ENCODE measurements around the gene GPR160.
"Not testable (repeated sequence)": the region's sequence is repeated elsewhere in the genome, so short reads cannot be mapped to it uniquely, and the experiment has no call there.

The GPR160 gene

DNA sequence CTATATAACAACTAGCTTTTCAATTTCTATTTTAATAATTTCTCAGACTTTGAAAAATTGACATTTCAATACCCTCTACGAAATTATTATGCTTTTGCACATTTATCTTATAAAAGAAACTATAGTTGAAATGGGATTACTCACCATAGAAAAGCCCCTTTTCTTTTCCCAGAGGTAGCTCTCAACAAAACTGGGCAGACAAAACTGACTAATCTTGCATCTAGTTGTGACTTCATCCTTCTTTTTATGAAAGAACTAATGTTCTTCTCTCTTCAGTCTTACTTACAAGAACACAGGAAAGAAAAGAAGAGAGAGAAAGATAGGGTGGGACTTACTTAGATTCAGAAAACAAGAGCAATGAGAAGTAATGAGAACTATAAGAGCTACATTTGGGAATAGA is 61.0 kb downstream of the GPR160 start:
- Histone ChIP-seq H3K27ac (ENCODE audit: low read depth, low read length) (no peak overlapping the region), H3K36me3 (ENCODE audit: control insufficient read depth in 5 of 5, insufficient read depth in 5 of 5, low read length in 5 of 5) (peaks cover 61 to 80% (median 66%) of the 10 kb centered on the region in 5 donors)

DNA sequence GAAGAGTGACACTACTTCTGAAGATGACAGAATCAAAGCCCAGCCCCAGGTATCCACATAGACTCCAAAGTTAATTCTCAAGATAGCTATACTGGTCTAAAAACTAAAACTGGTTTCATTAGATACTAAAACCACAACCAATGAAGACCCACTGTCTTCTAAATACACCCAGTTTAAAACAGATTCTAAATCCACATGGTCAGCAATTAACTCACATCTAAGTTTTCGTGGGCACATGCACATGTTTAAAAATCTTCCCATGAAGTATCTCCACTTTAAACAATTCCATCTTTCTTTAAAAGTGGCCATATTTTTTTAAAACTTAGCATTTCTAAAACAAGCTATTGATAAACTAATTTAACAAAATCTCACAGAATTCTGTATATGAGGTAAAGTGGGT is 63.1 kb downstream of the GPR160 start:
- H3K4me3 ChIP-seq (ENCODE audit: low read depth in 1 of 5, low read length in 5 of 5), result no peak overlapping the region
- no peaks in the 10 kb centered on the region for H3K27me3 ChIP-seq (ENCODE audit: control insufficient read depth in 5 of 5, insufficient read depth in 4 of 5, low read length in 5 of 5)
- H3K9me3 ChIP-seq (ENCODE audit: control insufficient read depth in 5 of 5, low read length in 5 of 5), result no peaks in the 10 kb centered on the region
- H3K4me1 ChIP-seq (ENCODE audit: control insufficient read depth in 5 of 5, insufficient read depth in 5 of 5, low read length in 5 of 5), result no peaks in the 10 kb centered on the region
- H3K9ac ChIP-seq (ENCODE audit: low read length in 5 of 5), result no peak overlapping the region
- H3K36me3 ChIP-seq (ENCODE audit: control insufficient read depth in 5 of 5, insufficient read depth in 5 of 5, low read length in 5 of 5), result peaks cover 49 to 67% (median 53%) of the 10 kb centered on the region in 5 donors
- H3K27ac ChIP-seq (ENCODE audit: low read depth, low read length), result no peak overlapping the region

More for the DNA sequence above, 61.0 kb downstream of the GPR160 start:
- Histone ChIP-seq H3K9me3 (ENCODE audit: control insufficient read depth in 5 of 5, low read length in 5 of 5) (no peaks in the 10 kb centered on the region), H3K9ac (ENCODE audit: low read length in 5 of 5) (no peak overlapping the region), H3K4me1 (ENCODE audit: control insufficient read depth in 5 of 5, insufficient read depth in 5 of 5, low read length in 5 of 5) (no peaks in the 10 kb centered on the region), H3K27me3 (ENCODE audit: control insufficient read depth in 5 of 5, insufficient read depth in 4 of 5, low read length in 5 of 5) (no peaks in the 10 kb centered on the region), H3K4me3 (ENCODE audit: low read depth in 1 of 5, low read length in 5 of 5) (no peak overlapping the region)

DNA sequence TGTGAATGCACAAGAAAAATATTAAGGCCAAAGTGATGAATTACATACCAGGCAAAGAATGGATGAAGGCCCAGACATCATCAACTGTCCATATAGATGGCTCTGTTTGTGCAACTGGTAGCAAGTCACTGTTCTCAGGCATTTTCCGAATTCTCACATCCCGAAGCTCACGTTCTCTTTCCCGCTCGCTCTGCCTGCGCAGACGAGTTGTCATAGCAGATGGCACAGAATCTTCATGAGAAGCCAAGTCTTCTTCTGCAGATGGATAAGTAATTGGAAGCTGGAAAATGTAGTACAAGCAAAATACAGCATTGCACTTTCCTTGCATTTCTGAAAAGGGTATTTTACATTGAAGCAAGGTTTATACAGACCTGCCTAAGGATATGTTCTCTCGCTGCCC is 64.6 kb downstream of the GPR160 start:
- Histone ChIP-seq H3K36me3 (ENCODE audit: control insufficient read depth in 5 of 5, insufficient read depth in 5 of 5, low read length in 5 of 5) (peaks cover 35 to 54% (median 41%) of the 10 kb centered on the region in 5 donors), H3K9me3 (ENCODE audit: control insufficient read depth in 5 of 5, low read length in 5 of 5) (no peaks in the 10 kb centered on the region), H3K27ac (ENCODE audit: low read depth, low read length) (no peak overlapping the region), H3K9ac (ENCODE audit: low read length in 5 of 5) (no peak overlapping the region), H3K4me3 (ENCODE audit: low read depth in 1 of 5, low read length in 5 of 5) (no peak overlapping the region), H3K4me1 (ENCODE audit: control insufficient read depth in 5 of 5, insufficient read depth in 5 of 5, low read length in 5 of 5) (no peaks in the 10 kb centered on the region), H3K27me3 (ENCODE audit: control insufficient read depth in 5 of 5, insufficient read depth in 4 of 5, low read length in 5 of 5) (no peaks in the 10 kb centered on the region)

GRCh38 chr3:170107941-170108340 is 70.1 kb downstream of the GPR160 start:
- Histone ChIP-seq H3K27ac (ENCODE audit: low read depth, low read length) (no peak overlapping the region), H3K4me1 (ENCODE audit: control insufficient read depth in 5 of 5, insufficient read depth in 5 of 5, low read length in 5 of 5) (peaks cover 0 to 12% (median 0%) of the 10 kb centered on the region in 5 donors), H3K9me3 (ENCODE audit: control insufficient read depth in 5 of 5, low read length in 5 of 5) (no peaks in the 10 kb centered on the region), H3K9ac (ENCODE audit: low read length in 5 of 5) (no peak overlapping the region), H3K4me3 (ENCODE audit: low read depth in 1 of 5, low read length in 5 of 5) (no peak overlapping the region), H3K36me3 (ENCODE audit: control insufficient read depth in 5 of 5, insufficient read depth in 5 of 5, low read length in 5 of 5) (peaks cover 7 to 32% (median 15%) of the 10 kb centered on the region in 5 donors), H3K27me3 (ENCODE audit: control insufficient read depth in 5 of 5, insufficient read depth in 4 of 5, low read length in 5 of 5) (no peaks in the 10 kb centered on the region)

DNA sequence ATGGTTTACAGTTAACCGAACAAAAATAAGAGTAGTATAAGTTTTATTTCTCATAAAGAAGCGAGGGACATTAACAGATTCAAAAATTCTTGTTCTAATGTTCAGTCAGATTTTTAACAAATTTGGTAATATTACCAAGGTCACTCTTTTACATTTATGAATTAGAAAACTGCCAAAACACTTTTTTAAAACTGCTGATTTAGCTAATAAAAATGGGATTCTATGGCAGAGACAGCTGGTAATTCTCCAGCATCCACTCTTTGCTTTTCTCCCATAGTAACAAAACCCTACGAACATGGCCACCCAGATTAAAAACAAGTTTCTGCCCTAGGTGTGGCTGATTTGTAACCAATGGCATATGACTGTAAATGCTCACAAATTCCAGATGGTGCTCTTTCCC is 71.2 kb downstream of the GPR160 start:
- no peaks in the 10 kb centered on the region for H3K9me3 ChIP-seq (ENCODE audit: control insufficient read depth in 5 of 5, low read length in 5 of 5)
- H3K36me3 ChIP-seq (ENCODE audit: control insufficient read depth in 5 of 5, insufficient read depth in 5 of 5, low read length in 5 of 5), result peaks cover 11 to 39% (median 19%) of the 10 kb centered on the region in 5 donors
- peaks cover 0 to 12% (median 0%) of the 10 kb centered on the region in 5 donors for H3K4me1 ChIP-seq (ENCODE audit: control insufficient read depth in 5 of 5, insufficient read depth in 5 of 5, low read length in 5 of 5)
- no peak overlapping the region for H3K9ac ChIP-seq (ENCODE audit: low read length in 5 of 5)
- no peak overlapping the region for H3K27ac ChIP-seq (ENCODE audit: low read depth, low read length)
- H3K4me3 ChIP-seq (ENCODE audit: low read depth in 1 of 5, low read length in 5 of 5), result no peak overlapping the region
- no peaks in the 10 kb centered on the region for H3K27me3 ChIP-seq (ENCODE audit: control insufficient read depth in 5 of 5, insufficient read depth in 4 of 5, low read length in 5 of 5)

DNA sequence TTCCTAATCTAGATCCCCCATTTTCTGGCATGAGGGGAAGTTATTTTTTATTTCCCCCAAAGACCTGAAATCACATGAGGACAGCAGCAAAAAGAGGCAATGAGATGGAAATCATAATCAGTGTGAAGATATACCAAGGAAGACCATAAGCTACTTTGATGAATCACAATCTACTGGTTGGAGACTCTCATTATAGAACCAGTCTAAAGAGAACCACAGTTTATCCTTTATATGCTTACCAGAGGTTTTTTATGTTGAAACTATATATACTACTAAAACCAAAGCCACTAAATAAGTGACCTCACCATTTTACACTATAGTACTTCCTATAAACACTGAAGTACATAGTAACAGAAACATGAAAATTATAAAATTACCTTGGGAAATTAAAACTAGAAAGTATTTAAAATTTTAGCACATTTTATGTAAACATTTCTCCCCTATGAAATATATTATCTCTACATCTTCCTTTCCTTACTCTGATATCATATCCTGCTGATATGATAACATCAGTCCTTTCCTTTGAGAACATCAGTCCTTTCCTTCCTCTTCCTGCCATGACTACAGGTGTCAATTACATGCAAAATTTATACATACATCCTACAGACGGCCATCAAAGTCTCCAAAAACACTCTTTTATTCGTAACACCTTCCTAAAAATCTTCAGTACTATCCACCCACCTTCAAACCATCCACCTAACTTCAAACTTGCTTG is 71.9 kb downstream of the GPR160 start:
- H3K27ac ChIP-seq (ENCODE audit: low read depth, low read length), result no peak overlapping the region
- no peaks in the 10 kb centered on the region for H3K9me3 ChIP-seq (ENCODE audit: control insufficient read depth in 5 of 5, low read length in 5 of 5)
- H3K9ac ChIP-seq (ENCODE audit: low read length in 5 of 5), result no peak overlapping the region
- peaks cover 11 to 36% (median 19%) of the 10 kb centered on the region in 5 donors for H3K36me3 ChIP-seq (ENCODE audit: control insufficient read depth in 5 of 5, insufficient read depth in 5 of 5, low read length in 5 of 5)
- H3K27me3 ChIP-seq (ENCODE audit: control insufficient read depth in 5 of 5, insufficient read depth in 4 of 5, low read length in 5 of 5), result no peaks in the 10 kb centered on the region
- no peak overlapping the region for H3K4me3 ChIP-seq (ENCODE audit: low read depth in 1 of 5, low read length in 5 of 5)
- H3K4me1 ChIP-seq (ENCODE audit: control insufficient read depth in 5 of 5, insufficient read depth in 5 of 5, low read length in 5 of 5), result peaks cover 0 to 12% (median 0%) of the 10 kb centered on the region in 5 donors

DNA sequence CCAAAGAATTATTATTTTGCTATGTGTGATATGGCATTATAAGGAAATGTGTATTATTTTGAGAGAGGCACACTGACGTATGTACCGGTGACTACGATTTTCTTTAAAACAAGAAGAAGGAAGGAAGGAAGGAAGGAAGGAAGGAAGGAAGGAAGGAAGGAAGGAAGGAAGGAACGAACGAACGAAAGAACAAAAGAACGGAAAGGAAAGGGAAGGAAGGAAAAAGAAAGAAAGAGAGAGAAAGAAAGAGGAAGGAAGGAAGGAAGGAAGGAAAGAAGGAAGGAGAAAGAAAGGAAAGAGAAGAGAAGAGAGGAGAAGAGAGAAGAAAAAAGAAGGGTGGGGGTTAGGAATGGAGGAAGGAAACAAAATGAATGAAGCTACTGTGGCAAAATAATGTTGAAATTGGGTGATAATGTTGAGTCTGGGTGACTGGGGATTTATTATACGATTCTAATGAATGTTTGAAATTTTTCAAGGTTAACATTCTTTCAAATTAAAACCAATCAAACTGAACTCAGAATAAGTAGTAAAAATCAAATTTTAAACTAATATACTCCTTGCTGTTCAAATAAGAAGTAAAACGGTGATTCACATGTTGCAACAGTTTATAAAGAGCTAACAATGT is 73.5 kb downstream of the GPR160 start:
- Histone ChIP-seq H3K27ac (ENCODE audit: low read depth, low read length) (no peak overlapping the region), H3K9ac (ENCODE audit: low read length in 5 of 5) (no peak overlapping the region), H3K4me3 (ENCODE audit: low read depth in 1 of 5, low read length in 5 of 5) (no peak overlapping the region), H3K36me3 (ENCODE audit: control insufficient read depth in 5 of 5, insufficient read depth in 5 of 5, low read length in 5 of 5) (peaks cover 20 to 38% (median 27%) of the 10 kb centered on the region in 5 donors), H3K4me1 (ENCODE audit: control insufficient read depth in 5 of 5, insufficient read depth in 5 of 5, low read length in 5 of 5) (peaks cover 0 to 12% (median 0%) of the 10 kb centered on the region in 5 donors), H3K27me3 (ENCODE audit: control insufficient read depth in 5 of 5, insufficient read depth in 4 of 5, low read length in 5 of 5) (no peaks in the 10 kb centered on the region), H3K9me3 (ENCODE audit: control insufficient read depth in 5 of 5, low read length in 5 of 5) (no peaks in the 10 kb centered on the region)

GRCh38 chr3:170114165-170114564 is 76.4 kb downstream of the GPR160 start:
- H3K9me3 ChIP-seq (ENCODE audit: control insufficient read depth in 5 of 5, low read length in 5 of 5); H3K4me3 ChIP-seq (ENCODE audit: low read depth in 1 of 5, low read length in 5 of 5); H3K4me1 ChIP-seq (ENCODE audit: control insufficient read depth in 5 of 5, insufficient read depth in 5 of 5, low read length in 5 of 5); H3K9ac ChIP-seq (ENCODE audit: low read length in 5 of 5); H3K27me3 ChIP-seq (ENCODE audit: control insufficient read depth in 5 of 5, insufficient read depth in 4 of 5, low read length in 5 of 5); H3K27ac ChIP-seq (ENCODE audit: low read depth, low read length): not testable (repeated sequence)
- peaks cover 34 to 62% (median 40%) of the 10 kb centered on the region in 5 donors for H3K36me3 ChIP-seq (ENCODE audit: control insufficient read depth in 5 of 5, insufficient read depth in 5 of 5, low read length in 5 of 5)

- H3K27me3 ChIP-seq (ENCODE audit: control insufficient read depth in 5 of 5, insufficient read depth in 4 of 5, low read length in 5 of 5), result no peaks in the 10 kb centered on the region
- H3K36me3 ChIP-seq (ENCODE audit: control insufficient read depth in 5 of 5, insufficient read depth in 5 of 5, low read length in 5 of 5), result peaks cover 39 to 79% (median 47%) of the 10 kb centered on the region in 5 donors
- H3K4me3 ChIP-seq (ENCODE audit: low read depth in 1 of 5, low read length in 5 of 5), result no peak overlapping the region
- H3K27ac ChIP-seq (ENCODE audit: low read depth, low read length), result no peak overlapping the region
- no peak overlapping the region for H3K9ac ChIP-seq (ENCODE audit: low read length in 5 of 5)
- no peaks in the 10 kb centered on the region for H3K9me3 ChIP-seq (ENCODE audit: control insufficient read depth in 5 of 5, low read length in 5 of 5)
- no peaks in the 10 kb centered on the region for H3K4me1 ChIP-seq (ENCODE audit: control insufficient read depth in 5 of 5, insufficient read depth in 5 of 5, low read length in 5 of 5)
Measured at GRCh38 chr3:170117134-170117533, 79.3 kb downstream of the GPR160 start.

- Histone ChIP-seq H3K27me3 (ENCODE audit: control insufficient read depth in 5 of 5, insufficient read depth in 4 of 5, low read length in 5 of 5) (no peaks in the 10 kb centered on the region), H3K4me1 (ENCODE audit: control insufficient read depth in 5 of 5, insufficient read depth in 5 of 5, low read length in 5 of 5) (no peaks in the 10 kb centered on the region), H3K36me3 (ENCODE audit: control insufficient read depth in 5 of 5, insufficient read depth in 5 of 5, low read length in 5 of 5) (peaks cover 14 to 28% (median 22%) of the 10 kb centered on the region in 5 donors), H3K27ac (ENCODE audit: low read depth, low read length) (no peak overlapping the region), H3K4me3 (ENCODE audit: low read depth in 1 of 5, low read length in 5 of 5) (no peak overlapping the region), H3K9me3 (ENCODE audit: control insufficient read depth in 5 of 5, low read length in 5 of 5) (peaks cover 2 to 9% (median 4%) of the 10 kb centered on the region in 5 donors), H3K9ac (ENCODE audit: low read length in 5 of 5) (no peak overlapping the region)
Measured at GRCh38 chr3:170128259-170128976, 90.6 kb downstream of the GPR160 start.

Data from subcutaneous abdominal adipose tissue (tissue), 5 donors.